ENCODE measurements around the gene EIF4E3. TPM values are rescaled to one million over a fixed set of nuclear protein-coding genes. Genes with fewer than 3 reads are reported as not detected.

The EIF4E3 gene
- polyA plus RNA-seq, 2 of the 4 experiments (the other 2 are of a cell fraction) = 2.3 to 5.5 TPM

DNA sequence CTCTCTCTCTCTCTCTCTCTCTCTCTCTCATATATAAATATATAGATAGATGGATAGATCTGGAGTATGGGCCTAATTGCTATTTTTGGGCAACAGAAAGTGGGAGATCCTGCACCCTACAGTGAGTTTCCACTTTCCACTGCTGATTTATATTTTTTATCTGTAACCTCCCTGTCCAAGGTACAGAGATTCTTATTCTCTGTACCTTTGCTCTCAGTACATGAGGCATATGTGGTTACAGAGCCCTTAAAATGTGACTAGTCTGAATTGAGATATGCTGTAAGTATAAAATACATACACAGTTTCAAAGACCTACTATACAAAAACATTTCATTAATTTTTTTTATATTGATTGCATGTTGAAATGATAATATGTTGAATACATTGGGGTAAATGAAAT is 90.5 kb downstream of the EIF4E3 start (continued):
- no peak for TF ChIP-seq HOXA7 (CRISPR knock-in tag; IDR thresholded peaks at IDR 0.05)

DNA sequence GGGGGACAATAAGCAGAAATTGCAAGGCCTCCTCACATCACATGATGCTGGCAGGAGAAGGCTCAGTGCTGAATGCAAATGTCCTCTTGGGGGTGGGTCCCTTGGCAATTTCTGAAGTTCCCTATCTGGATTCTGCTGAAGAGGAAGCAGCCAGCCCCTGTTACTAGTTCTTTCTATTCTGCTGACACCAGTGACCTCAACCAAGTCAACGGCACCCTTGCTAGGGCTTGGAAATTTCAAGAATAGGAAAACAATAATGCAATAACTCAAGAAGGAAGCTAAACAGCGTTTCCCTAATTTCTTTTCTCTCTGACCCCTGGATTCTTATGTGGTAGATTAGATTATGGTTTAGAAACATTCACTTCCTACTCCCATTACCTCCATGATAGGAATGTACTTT is 95.5 kb downstream of the EIF4E3 start:
- Histone ChIP-seq H3K4me1 (no peaks in the 10 kb centered on the region), H3K4me2 (no peak overlapping the region), H3K4me3 (no peak overlapping the region), H3K9me3 (no peaks in the 10 kb centered on the region), H3K27ac (no peak overlapping the region)
- no peak for ATAC-seq
- ChIA-PET POLR2A (no interaction called here), CTCF (interaction anchor here (0.6 to 1.1 kb wide), 3 partner anchors 10 to 23 kb away, joined by 3 to 4 read pairs (median 4); no protein-coding TSS in a partner anchor)
- TF ChIP-seq POLR2A (IDR thresholded peaks at IDR 0.05; ENCODE audit: low read length) = no peak
- no peak for TF ChIP-seq SMC3 (IDR thresholded peaks at IDR 0.05)
- TF ChIP-seq ZC3H11A (IDR thresholded peaks at IDR 0.05) = no peak
- no peak for TF ChIP-seq CBX8 (IDR thresholded peaks at IDR 0.05)
- TF ChIP-seq HOXB5 (CRISPR knock-in tag; IDR thresholded peaks at IDR 0.05) = no peak
- TF ChIP-seq ESRRA (IDR thresholded peaks at IDR 0.05; ENCODE audit: borderline replicate concordance, low read length) = no peak
- 62% methylated on average over 2 of the region's 2 CpGs for WGBS (ENCODE audit: missing lambda C conversion rate)
- DNase-seq (ENCODE audit: low read depth in 1 of 2, low spot score in 1 of 2) = no peak
- no peak for FAIRE-seq

DNA sequence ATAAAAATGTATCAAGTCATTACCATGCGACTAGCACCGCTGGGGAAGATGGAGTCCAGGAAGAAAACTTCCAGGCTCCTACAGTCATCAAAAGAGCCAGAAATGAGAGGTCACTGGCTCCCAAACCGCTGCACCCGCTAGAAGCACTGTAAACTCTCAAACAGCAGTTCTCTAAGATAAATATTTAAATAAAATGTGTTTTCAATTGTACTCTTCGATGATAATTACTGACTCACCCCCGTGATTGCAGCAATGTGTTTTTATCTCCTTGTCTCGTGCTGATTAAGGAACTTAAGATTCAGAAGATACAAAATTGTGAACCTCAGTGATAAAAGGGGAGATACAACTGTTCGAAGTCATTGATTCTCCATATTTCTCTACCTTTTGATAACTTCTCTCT is 95.9 kb downstream of the EIF4E3 start:
- Histone ChIP-seq H3K27ac (no peak overlapping the region), H3K4me1 (no peaks in the 10 kb centered on the region), H3K4me2 (no peak overlapping the region), H3K4me3 (no peak overlapping the region), H3K9me3 (no peaks in the 10 kb centered on the region)
- ATAC-seq (no peak), FAIRE-seq (no peak), DNase-seq (ENCODE audit: low read depth in 1 of 2, low spot score in 1 of 2) (no peak)
- CTCF ChIA-PET = interaction anchor here (1.0 kb wide), 1 partner anchor 23 kb away, joined by 3 read pairs; no protein-coding TSS in a partner anchor
- POLR2A ChIA-PET = no interaction called here
- WGBS (ENCODE audit: missing lambda C conversion rate) = 45% methylated on average over 8 of the region's 8 CpGs
- TF ChIP-seq MAZ (IDR thresholded peaks at IDR 0.05; ENCODE audit: borderline replicate concordance, low read depth, low read length) = no peak
- TF ChIP-seq EHF (CRISPR knock-in tag; IDR thresholded peaks at IDR 0.05) = no peak
- TF ChIP-seq FOSL2 (IDR thresholded peaks at IDR 0.05) = no peak
- TF ChIP-seq FOSL2 (CRISPR knock-in tag; IDR thresholded peaks at IDR 0.05) = no peak
- TF ChIP-seq EP300 (IDR thresholded peaks at IDR 0.05) = no peak
- TF ChIP-seq RCOR1 (IDR thresholded peaks at IDR 0.05; ENCODE audit: low read depth, low read length) = no peak

GRCh38 chr3:71628522-71628921 is 96.7 kb downstream of the EIF4E3 start:
- no peak for FAIRE-seq
- ATAC-seq = no peak
- Histone ChIP-seq H3K9me3 (no peaks in the 10 kb centered on the region), H3K27ac (no peak overlapping the region), H3K4me1 (no peaks in the 10 kb centered on the region), H3K4me3 (no peak overlapping the region), H3K4me2 (no peak overlapping the region)
- ChIA-PET POLR2A (no interaction called here), CTCF (no interaction called here)
- 45% methylated on average over 6 of the region's 6 CpGs for WGBS (ENCODE audit: missing lambda C conversion rate)
- no peak for DNase-seq (ENCODE audit: low read depth in 1 of 2, low spot score in 1 of 2)
- TF ChIP-seq SREBF2 (IDR thresholded peaks at IDR 0.05) (no peak), MAX (IDR thresholded peaks at IDR 0.05) (no peak), FOSB (CRISPR knock-in tag; IDR thresholded peaks at IDR 0.05) (no peak), HOXB13 (CRISPR knock-in tag; IDR thresholded peaks at IDR 0.05; ENCODE audit: low read depth) (no peak), ZSCAN20 (CRISPR knock-in tag; IDR thresholded peaks at IDR 0.05) (no peak)
- TF ChIP-seq, protein P1, sequence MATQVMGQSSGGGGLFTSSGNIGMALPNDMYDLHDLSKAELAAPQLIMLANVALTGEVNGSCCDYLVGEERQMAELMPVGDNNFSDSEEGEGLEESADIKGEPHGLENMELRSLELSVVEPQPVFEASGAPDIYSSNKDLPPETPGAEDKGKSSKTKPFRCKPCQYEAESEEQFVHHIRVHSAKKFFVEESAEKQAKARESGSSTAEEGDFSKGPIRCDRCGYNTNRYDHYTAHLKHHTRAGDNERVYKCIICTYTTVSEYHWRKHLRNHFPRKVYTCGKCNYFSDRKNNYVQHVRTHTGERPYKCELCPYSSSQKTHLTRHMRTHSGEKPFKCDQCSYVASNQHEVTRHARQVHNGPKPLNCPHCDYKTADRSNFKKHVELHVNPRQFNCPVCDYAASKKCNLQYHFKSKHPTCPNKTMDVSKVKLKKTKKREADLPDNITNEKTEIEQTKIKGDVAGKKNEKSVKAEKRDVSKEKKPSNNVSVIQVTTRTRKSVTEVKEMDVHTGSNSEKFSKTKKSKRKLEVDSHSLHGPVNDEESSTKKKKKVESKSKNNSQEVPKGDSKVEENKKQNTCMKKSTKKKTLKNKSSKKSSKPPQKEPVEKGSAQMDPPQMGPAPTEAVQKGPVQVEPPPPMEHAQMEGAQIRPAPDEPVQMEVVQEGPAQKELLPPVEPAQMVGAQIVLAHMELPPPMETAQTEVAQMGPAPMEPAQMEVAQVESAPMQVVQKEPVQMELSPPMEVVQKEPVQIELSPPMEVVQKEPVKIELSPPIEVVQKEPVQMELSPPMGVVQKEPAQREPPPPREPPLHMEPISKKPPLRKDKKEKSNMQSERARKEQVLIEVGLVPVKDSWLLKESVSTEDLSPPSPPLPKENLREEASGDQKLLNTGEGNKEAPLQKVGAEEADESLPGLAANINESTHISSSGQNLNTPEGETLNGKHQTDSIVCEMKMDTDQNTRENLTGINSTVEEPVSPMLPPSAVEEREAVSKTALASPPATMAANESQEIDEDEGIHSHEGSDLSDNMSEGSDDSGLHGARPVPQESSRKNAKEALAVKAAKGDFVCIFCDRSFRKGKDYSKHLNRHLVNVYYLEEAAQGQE (IDR thresholded peaks at IDR 0.05) = no peak

All from A549 (cell line).